ENCODE data around the gene FHIT.
"Not testable (repeated sequence)": the region's sequence is repeated elsewhere in the genome, so short reads cannot be mapped to it uniquely, and the experiment has no call there.

Gene FHIT

GRCh38 chr3:61053781-61054496, 197.3 kb downstream of the FHIT start:
- no peak for DNase-seq

GRCh38 chr3:61052851-61053250, 198.4 kb downstream of the FHIT start:
- DNase-seq: no peak

- DNase-seq: no peak
These were observed 199.6 kb downstream of the FHIT start for GRCh38 chr3:61051666-61052065.

- not testable (repeated sequence) for DNase-seq
These were observed 206.1 kb downstream of the FHIT start for GRCh38 chr3:61045169-61045568.

DNA sequence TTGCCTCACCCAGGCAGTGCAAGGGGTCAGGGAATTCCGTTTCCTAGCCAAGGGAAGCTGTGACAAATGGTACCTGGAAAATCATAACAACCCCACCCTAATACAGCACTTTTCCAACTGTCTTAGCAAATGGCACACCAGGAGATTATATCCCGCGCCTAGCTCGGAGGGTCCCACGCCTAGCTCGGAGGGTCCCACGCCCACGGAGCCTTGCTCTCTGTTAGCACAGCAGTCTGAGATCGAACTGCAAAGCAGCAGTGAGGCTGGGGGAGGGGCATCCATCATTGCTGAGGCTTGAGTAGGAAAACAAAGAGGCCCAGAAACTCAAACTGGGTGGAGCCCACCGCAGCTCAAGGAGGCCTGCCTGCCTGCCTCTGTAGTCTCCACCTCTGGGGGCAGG, 208.1 kb downstream of the FHIT start:
- no peak for DNase-seq

GRCh38 chr3:61040618-61041017, 210.6 kb downstream of the FHIT start:
- no peak for DNase-seq

- DNase-seq: no peak
These were observed 215.7 kb downstream of the FHIT start for GRCh38 chr3:61035573-61035972.

DNA sequence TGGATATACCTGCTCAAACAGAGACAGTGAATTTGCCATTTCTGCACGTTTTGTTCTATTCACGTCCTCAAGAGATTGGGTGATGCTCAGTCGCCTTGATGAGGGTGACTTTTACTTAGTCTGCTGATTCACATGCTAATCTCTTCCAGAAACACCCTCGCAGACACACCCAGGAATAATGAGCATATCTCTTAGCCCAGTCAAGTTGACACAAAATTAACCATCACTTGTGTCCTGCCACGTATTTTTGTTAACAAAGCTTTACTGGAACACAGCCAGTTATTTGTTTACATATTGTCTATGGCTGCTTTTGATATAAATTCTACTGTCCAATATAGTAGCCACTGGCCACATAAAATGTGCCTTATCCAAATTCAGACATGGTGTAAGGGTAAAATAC, 218.3 kb downstream of the FHIT start:
- DNase-seq: no peak

GRCh38 chr3:61031503-61031902, 219.7 kb downstream of the FHIT start:
- DNase-seq: no peak

DNA sequence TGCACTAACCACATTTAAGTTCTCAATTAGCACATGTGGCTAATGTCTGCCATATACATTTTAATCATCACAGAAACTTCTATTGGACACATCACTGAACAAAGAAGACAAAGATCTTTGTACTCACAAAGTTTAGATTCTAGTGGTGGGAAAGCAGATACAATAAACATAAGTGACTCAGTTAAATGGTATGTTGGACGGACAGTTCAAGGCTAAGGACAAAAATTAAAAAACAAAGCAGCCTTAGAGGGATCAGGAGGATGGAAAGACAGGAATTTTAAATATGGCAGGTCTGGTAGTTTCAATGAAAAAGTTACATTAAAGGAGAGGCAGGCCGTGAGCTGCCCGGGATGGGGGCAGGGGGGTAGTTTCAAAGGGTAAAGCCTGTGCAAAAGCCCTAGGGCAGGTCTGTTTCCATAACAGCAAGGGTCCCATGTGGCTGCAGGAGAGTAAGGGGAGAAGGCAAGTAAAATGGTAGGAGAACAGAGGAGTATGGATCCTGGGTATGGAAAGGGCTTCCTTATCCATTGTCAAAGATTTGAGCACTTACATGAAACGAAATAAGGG, 220.7 kb downstream of the FHIT start:
- no peak for DNase-seq

DNA sequence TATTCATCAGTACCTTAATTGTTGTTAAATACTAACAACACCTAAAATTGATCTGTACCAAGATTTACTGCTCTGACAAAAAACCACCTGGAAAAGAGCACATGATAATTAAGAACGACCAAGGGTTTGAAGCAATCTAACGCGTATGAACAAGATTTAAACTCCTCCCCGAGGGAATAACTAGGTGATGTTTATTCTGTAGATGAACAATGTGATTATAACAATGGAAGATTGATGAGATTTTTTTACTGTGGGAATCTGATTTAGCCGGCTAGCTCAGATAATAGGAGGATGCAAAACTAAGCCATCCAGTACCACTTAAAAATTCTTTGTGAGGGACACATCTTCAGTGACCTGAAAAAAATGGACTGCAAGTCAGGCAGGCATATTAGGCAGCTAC, 222.1 kb downstream of the FHIT start:
- DNase-seq: no peak

GRCh38 chr3:61018807-61019206, 232.4 kb downstream of the FHIT start:
- no peak for DNase-seq

DNA sequence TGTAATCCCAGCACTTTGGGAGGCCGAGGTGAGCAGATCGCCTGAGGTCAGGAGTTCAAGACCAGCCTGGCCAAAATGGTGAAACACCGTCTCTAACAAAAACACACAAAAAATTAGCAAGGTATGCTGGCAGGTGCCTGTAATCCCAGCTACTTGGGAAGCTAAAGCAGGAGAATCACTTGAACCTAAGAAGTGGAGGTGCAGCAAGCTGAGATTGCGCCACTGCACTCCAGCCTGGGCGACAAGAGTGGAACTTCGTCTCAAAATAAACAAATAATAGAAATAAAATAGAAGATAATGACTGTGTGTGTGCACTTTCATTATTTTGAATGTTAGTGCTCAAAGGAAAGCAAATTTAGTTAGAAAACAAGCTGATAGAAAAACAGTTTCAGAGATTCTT, 234.2 kb downstream of the FHIT start:
- DNase-seq: not testable (repeated sequence)

DNA sequence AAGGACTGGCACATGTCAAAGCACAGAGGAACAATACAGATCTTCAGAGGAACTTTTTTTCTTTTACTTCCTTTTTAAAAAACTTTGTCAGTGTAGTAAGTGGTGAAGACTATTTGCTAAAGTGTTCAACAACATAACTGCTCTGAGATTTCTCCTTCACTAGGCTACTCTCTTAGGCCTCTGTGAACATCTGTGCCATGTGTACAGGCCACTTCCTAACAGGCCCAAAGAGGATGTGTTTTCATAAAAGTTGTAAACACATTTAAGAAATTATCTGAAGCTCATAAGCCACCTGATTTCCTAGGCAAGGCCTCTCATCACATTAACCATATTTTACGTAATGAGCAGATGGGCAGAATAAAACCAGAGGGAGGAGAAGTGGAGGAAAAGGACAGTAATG, 235.4 kb downstream of the FHIT start:
- DNase-seq: no peak

DNA sequence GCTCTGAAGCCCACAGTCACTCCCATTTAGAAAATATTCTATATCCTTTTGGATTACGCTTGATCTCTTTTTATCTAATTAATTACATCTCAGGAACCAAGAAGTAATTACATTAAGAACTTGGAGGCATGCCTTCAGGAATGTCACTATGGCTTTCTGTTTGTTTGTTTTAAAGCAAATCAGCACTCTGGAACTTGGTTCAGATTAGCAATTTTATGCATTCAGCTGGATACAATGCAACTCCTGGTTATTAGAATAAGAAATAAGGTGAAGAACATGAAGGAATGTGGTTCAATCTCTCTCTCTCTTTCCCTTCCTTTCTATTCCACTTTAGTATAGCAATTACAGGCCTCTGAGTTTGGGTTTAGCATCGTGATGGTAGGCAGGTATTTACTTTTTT, 235.8 kb downstream of the FHIT start:
- DNase-seq: no peak

DNA sequence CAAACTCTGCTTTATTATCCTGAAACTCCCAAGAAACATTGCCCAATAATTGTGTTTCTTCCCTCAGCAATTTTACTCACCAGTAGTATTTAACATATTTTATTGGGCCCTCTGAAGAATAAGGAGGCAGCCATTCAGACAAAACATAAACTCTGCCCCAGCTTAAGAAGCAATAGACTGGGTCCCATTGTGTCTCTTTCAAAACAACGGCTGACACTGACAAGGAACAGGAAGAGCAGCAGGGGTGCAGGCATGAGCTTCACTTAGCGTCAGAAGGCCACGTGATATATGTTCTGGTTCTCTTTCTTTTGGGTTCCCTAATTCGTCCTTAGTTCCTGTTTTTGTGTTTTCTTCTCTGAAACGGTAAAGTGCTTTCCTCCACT, 242.3 kb downstream of the FHIT start:
- DNase-seq: no peak

DNA sequence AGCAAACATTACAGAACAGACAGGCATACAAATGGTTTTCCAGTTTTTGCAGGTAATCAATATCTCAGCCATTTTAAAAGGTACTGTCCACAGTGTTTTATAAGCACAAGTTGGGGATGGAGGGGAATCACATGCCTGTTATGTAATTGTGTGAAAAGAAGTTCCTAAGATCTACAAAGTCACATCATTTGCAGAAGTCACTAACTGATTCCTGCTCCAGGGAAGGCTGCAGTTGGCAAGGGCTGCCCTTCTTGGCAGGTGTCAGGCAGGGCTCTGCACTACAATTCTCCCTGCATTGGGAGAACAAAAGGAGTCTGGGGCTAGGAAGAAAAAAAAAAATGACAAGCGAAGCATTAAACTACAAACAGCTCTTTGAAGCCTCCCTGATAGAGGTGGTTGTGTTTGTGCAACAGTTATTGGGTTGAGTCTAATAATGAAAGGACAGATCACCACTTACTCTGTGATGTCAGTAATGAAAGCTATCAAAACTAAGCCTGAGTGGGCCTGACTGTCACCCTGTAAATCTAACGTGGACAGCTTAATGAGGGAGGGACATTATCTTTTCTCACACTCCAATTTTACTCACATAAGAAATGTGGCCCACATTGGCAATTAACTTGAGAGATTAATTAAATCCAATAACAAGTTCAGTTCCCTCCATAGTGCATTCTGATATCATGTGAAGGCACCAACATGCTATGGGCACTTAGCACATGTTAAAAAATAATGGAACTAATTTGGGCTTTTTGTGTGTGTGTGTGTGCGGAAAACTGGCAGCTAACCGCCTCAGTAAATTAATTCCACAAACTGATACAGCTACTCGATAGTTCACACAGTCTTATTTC, 242.9 kb downstream of the FHIT start:
- DNase-seq: no peak

DNA sequence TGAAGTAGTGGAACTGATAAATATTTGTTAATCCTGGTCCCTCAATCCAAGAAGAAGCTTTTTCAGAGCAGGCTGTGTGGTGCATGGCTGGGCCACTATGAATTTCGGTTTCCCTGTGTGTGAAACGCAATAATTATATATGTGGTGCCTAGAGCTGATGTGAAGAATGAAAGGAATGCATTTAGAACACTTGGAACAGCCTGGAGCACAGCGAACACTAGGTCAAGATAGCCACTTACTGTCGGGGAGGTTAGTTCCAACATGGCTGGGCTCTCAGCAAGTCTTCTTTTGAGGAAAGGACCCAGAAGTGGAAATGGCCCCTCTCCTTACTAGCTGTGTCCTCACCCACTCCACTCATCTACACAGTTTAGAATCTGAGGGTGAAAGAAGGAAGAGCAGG, 245.7 kb downstream of the FHIT start:
- no peak for DNase-seq

DNA sequence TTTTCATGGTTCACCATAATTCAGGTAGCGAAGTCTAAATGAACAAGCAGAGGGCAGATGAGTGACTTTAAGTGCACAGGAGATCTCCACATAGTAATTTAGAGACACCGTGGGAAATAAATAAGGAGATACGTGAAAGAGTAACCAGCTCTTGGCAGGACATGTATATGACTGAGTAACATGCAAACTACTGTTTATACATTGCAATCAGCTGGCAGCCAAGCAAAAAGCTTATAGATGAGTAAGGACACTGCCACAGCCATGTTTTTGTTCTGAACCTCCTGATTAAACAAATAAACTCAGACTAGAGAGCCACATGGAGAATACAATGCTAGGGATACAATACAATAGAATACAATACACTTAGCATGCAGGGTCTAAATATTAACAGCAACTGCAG, 252.4 kb downstream of the FHIT start:
- no peak for DNase-seq

DNA sequence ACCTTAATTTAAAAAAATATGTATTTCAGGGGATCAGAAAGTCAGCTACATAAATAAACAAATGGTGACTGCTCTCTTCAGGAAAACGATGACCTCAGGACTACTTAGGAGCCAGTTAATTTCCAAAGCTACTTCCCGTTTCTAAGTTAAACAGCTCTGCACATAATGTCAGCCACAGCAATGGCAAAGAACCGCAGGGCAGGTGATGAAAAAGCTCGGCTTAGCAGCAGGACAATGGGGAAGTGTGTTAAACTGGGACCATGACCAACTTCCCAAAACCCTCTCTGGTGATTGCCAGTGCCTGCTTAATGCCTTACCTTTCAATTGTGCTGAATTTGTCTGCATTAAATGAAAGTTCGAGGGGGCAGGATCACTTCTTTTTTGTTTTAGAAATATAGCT, 258.9 kb downstream of the FHIT start:
- DNase-seq: no peak

GRCh38 chr3:60990442-60990730, 260.9 kb downstream of the FHIT start:
- no peak for DNase-seq

- DNase-seq: no peak
These were observed 261.4 kb downstream of the FHIT start for GRCh38 chr3:60989626-60990441.

- not testable (repeated sequence) for DNase-seq
These were observed 264.1 kb downstream of the FHIT start for GRCh38 chr3:60987191-60987590.

- DNase-seq: no peak
These were observed 264.7 kb downstream of the FHIT start for GRCh38 chr3:60986552-60986951.
